ENCODE results near the gene MTAP. TPM values are rescaled to one million over a fixed set of nuclear protein-coding genes. Genes with fewer than 3 reads are reported as not detected.

The MTAP gene
- total RNA-seq, 1 experiment from 2014 or later: 30.5 TPM

DNA sequence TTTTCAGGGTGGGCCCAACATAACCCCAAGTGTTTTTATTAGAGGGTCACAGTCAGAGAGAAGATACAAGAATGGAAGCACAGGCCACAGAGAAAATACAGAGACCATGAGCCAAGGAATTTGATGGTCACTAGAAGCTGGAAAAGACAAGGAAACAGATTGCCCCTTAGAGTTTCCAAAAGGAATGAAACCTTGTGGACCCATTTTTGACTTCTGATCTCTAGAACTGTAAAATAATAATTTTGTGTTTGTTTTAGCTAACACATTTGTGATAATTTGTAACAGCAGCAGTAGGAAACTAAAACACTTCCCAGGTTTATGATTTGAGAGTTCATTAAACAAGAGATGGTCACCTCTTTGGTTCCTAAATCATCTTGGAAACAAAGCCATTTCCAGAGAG, 169.9 kb downstream of the MTAP start:
- no peak for DNase-seq (ENCODE audit: low read depth)
- in situ Hi-C loops (cut with HindIII; ENCODE audit: low pct_unique_long_range_greater_than_20kb, low sequenced_read_pairs): no loop called here

DNA sequence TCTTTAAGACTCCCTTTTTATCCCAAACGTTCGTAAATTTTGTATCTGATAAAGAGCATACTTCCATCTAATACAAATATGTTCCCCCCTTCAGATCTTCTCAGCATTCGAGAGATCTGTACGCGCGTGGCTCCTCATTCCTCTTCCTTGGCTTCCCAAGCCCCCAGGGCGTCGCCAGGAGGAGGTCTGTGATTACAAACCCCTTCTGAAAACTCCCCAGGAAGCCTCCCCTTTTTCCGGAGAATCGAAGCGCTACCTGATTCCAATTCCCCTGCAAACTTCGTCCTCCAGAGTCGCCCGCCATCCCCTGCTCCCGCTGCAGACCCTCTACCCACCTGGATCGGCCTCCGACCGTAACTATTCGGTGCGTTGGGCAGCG, 171.9 kb downstream of the MTAP start:
- in situ Hi-C loops (cut with HindIII; ENCODE audit: low pct_unique_long_range_greater_than_20kb, low sequenced_read_pairs): no loop called here
- DNase-seq (ENCODE audit: low read depth): no peak

DNA sequence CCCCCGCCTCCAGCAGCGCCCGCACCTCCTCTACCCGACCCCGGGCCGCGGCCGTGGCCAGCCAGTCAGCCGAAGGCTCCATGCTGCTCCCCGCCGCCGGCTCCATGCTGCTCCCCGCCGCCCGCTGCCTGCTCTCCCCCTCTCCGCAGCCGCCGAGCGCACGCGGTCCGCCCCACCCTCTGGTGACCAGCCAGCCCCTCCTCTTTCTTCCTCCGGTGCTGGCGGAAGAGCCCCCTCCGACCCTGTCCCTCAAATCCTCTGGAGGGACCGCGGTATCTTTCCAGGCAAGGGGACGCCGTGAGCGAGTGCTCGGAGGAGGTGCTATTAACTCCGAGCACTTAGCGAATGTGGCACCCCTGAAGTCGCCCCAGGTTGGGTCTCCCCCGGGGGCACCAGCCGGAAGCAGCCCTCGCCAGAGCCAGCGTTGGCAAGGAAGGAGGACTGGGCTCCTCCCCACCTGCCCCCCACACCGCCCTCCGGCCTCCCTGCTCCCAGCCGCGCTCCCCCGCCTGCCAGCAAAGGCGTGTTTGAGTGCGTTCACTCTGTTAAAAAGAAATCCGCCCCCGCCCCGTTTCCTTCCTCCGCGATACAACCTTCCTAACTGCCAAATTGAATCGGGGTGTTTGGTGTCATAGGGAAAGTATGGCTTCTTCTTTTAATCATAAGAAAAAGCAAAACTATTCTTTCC, 172.4 kb downstream of the MTAP start:
- DNase-seq (ENCODE audit: low read depth): no peak
- in situ Hi-C loops (cut with HindIII; ENCODE audit: low pct_unique_long_range_greater_than_20kb, low sequenced_read_pairs): no loop called here

DNA sequence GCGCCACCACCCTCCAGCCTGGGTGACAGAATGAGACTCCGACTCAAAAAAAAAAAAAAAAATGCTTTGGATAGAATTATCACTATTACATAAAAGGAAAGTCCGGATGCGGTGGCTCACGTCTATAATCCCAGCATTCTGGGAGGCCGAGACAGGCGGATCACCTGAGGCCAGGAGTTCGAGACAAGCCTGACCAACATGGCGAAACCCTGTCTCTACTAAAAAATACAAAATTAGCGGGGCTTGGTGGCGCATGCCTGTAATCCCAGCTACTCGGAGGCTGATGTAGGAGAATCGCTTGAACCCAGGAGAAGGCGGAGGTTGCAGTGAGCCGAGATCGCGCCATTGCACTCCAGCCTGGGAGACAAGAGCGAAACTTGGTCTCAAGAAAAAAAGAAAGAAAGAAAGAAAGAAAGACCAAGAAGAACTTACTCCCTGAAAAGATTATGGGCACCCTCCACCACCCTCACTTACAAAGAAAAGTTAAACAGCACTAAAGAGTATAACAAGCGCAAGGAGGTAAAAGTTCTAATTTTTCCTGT, 174.0 kb downstream of the MTAP start:
- in situ Hi-C loops (cut with HindIII; ENCODE audit: low pct_unique_long_range_greater_than_20kb, low sequenced_read_pairs): no loop called here
- DNase-seq (ENCODE audit: low read depth): no peak

DNA sequence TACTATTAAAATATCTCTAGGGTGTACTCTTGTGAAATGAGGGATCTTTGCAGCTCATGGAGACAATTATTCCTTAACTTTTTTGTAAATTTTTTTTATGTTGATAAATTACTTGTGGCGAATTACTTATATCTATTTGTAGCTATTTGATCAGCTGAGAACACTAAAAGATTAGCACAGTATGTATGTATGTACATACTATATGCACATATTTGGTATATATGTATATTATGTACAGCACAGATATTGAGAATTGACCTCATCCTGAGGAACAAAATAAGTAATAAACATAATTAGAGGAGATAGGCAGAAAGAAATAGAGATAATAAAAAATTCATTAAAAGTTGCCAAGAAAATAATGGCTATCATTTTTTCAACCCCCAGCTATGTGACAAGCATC, 180.0 kb downstream of the MTAP start:
- in situ Hi-C loops (cut with HindIII; ENCODE audit: low pct_unique_long_range_greater_than_20kb, low sequenced_read_pairs): no loop called here
- DNase-seq (ENCODE audit: low read depth): no peak

DNA sequence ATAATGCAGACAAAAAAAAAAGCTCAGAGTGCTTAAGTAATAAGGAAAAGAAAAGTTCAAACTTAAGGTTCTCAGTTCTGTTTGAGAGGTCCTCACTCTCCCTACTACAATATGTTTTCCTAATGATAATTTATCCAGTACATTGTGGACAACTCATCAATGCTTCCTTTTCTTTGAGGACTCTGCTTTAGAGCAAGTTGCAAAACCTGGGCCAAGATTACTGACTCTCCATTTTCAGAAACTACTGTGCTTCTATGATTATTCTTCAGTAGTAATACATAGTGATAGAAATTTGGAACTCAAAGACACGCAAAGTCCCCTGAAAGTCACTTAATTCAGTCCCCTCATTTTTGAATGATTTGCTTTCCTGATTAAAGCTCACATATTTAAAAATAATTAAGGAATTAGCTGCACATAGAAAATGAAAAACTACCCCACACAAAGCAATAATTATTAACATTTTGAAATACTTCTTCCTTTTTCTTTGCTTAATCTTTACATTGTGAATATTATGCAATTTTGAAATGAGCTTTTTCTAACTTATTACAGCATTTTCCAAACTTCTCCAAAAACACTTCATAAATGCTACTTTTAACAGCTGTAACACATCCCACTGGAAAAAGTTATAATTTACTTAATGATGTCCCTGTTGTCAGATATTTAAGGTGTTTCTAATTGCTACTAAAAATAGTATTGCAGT, 180.6 kb downstream of the MTAP start:
- in situ Hi-C loops (cut with HindIII; ENCODE audit: low pct_unique_long_range_greater_than_20kb, low sequenced_read_pairs): no loop called here
- DNase-seq (ENCODE audit: low read depth): no peak

DNA sequence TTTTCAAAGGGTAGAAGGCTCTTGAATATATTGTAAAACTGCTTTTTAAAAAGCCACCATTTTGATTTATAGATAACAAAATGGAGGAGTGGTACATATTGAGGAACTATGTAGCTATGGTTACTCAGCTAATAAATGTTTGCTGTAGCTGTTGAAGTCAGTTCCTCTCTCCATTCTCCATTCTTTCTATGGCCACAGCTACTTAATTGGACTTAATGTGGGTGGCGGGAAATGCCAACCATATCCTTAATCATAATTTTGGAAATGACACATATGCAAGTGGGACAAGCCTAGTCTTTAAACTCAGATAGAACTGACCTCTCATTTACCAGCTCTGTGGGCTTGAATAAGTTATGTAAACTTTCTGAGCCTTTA, 181.1 kb downstream of the MTAP start:
- no peak for DNase-seq (ENCODE audit: low read depth)
- in situ Hi-C loops (cut with HindIII; ENCODE audit: low pct_unique_long_range_greater_than_20kb, low sequenced_read_pairs): no loop called here

DNA sequence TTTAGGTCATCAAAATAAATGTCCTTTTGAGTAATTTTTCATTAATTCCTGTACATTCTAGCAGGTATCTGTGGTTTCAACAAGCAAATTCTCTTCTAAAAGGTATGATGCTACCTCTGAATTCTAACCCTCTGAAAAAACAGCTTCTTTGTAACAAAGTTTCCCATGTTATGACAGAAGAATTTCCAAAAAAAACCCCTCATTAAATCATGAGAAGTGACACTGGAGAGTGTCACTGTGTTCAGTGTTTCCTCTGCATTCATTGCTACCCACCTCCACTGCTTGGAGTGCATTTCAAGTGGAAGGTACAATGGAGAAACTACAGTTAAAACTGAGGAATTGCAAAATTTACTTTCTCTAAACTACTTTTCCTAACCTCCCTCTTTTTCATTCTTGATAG, 181.7 kb downstream of the MTAP start:
- in situ Hi-C loops (cut with HindIII; ENCODE audit: low pct_unique_long_range_greater_than_20kb, low sequenced_read_pairs): no loop called here
- no peak for DNase-seq (ENCODE audit: low read depth)

DNA sequence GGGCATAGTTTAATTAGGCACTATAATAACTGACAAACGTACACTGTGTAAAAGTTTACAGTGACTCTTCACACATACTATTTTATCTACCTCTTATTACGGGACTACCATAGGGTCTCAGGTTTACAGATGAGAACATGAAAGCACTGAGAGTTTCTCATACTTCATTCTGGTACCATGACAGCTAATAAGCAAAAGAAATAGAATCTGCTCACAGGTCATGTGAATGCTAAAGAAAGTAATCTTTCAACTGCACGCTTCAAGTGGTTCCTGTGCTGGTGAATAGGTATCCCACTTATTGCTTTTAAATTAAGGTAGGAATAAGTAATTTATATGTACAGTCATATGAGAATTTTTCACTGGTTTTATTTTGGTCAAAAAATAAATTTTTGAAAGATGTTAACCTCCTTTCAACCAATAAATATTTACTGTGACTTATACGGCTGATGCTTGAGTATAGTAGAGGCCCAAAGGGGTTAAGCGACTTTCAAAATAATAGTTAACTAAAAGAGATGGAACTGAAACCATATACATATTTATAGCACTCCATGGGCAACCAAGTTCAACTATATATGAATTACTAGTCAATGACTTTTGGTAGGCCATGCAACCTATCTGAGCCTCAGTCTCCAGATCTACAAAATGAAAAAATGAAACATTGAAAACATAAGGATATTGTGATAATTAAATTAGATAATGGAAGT, 183.7 kb downstream of the MTAP start:
- no peak for DNase-seq (ENCODE audit: low read depth)
- in situ Hi-C loops (cut with HindIII; ENCODE audit: low pct_unique_long_range_greater_than_20kb, low sequenced_read_pairs): no loop called here

Other genes starting within 250 kb of the MTAP start
- not detected in 2 replicates for gene CDKN2A, start 191.8 kb downstream of the MTAP start, total RNA-seq (2014; rRNA removed; shearing (Covaris generic); ENCODE audit: low replicate concordance)
- not detected in 2 replicates for gene CDKN2B-AS1, start 192.2 kb downstream of the MTAP start, total RNA-seq (2014; rRNA removed; shearing (Covaris generic); ENCODE audit: low replicate concordance)
- gene CDKN2B, start 206.7 kb downstream of the MTAP start, total RNA-seq (2014; rRNA removed; shearing (Covaris generic); ENCODE audit: low replicate concordance): not detected in 2 replicates

Measured in Caki2 (cell line).